Choroid plexus epithelial cell (primary cell): ENCODE measurements around the gene SPIB.

Source experiments
- DNase-seq: peaks from one replicate; pipeline ENCODE4 v3.0.0-alpha.2; 2010; ENCODE audit warnings: low read depth
- H3K4me3 ChIP-seq: 2 replicates; pipeline ENCODE4 v1.5.1; 2011; ENCODE audit warnings: low read depth, mild to moderate bottlenecking, control low read depth, low read length, moderate library complexity
- TF ChIP-seq, protein P1 (sequence below): conservative IDR thresholded peaks from 2 replicates; pipeline ENCODE4 v1.5.1; 2011; ENCODE audit warnings: low read depth, mild to moderate bottlenecking, control low read depth, inconsistent platforms, low read length, moderate library complexity

SPIB gene

DNA sequence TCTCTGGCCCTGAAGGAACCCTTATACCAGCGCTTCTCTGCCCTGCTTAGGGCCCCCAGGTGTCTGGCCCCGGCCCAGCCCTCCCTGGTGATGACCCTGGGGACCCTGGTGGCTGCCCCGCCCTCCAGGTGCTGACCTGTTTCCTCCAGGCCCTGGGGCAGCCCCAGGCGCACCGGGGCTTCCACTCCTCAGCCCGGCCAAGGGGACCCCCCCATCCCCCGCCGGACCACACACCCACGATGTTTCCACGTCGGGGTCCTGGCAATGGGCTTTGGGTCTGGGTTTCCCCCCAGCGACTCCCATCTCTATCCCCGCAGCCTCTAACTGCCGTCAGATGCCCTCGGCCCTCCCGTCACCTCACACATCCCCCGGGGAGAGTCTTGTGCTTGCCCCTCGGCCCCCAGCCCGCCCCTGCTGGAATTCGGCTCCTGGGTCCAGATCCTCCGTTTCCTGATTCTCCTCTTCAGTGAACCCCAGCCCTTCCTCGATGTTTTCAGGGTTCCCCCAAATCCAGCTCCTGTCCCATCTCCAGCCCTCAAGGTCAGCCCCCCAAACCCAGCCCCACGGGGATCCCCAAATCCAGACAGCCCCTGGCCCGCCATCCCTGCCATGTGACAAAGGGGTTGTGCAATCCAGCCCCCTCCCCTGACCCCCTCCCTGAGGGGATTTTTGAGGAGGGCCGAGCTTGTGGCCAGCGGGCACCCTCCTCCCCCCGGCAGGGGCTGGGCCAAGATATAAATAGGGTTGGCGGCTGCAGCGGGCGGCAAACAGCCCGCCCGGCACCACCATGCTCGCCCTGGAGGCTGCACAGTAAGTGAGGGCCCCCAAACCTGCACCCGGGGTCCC, at the start of gene SPIB:
TSS of gene SPIB (plus strand) at position 763 of the 846 bp plus-strand sequence. CDS start at position 788, 25 bp downstream.
- TF ChIP-seq, protein P1, sequence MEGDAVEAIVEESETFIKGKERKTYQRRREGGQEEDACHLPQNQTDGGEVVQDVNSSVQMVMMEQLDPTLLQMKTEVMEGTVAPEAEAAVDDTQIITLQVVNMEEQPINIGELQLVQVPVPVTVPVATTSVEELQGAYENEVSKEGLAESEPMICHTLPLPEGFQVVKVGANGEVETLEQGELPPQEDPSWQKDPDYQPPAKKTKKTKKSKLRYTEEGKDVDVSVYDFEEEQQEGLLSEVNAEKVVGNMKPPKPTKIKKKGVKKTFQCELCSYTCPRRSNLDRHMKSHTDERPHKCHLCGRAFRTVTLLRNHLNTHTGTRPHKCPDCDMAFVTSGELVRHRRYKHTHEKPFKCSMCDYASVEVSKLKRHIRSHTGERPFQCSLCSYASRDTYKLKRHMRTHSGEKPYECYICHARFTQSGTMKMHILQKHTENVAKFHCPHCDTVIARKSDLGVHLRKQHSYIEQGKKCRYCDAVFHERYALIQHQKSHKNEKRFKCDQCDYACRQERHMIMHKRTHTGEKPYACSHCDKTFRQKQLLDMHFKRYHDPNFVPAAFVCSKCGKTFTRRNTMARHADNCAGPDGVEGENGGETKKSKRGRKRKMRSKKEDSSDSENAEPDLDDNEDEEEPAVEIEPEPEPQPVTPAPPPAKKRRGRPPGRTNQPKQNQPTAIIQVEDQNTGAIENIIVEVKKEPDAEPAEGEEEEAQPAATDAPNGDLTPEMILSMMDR, result no peak
- DNase-seq, result no peak
- no peak within 1 kb of the TSS for H3K4me3 ChIP-seq

DNA sequence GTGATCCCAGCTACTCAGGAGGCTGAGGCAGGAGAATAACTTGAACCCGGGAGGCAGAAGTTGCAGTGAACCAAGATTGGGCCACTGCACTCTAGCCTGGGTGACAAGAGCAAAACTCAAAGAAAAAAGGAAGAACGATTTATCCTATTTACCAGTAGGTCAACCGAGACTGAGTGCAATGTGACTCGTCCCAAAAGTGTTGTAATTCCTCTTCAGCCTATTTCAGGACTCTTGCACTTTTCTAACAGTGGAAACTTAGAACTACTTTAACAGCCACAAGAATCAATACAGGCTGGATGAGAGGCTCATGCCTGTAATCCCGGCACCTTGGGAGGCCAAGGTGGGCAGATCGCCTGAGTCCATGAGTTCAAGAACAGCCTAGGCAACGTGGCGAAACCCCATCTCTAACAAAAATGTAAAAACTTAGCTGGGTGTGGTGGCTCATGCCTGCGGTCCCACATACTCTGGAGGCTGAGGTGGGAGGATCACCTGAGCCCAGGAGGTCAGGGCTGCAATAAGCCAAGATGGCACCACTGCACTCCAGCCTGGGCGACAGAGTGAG, 46.7 kb upstream of the SPIB start:
- DNase-seq, result no peak
- TF ChIP-seq, protein P1, result no peak
- H3K4me3 ChIP-seq, result no peak overlapping the region

DNA sequence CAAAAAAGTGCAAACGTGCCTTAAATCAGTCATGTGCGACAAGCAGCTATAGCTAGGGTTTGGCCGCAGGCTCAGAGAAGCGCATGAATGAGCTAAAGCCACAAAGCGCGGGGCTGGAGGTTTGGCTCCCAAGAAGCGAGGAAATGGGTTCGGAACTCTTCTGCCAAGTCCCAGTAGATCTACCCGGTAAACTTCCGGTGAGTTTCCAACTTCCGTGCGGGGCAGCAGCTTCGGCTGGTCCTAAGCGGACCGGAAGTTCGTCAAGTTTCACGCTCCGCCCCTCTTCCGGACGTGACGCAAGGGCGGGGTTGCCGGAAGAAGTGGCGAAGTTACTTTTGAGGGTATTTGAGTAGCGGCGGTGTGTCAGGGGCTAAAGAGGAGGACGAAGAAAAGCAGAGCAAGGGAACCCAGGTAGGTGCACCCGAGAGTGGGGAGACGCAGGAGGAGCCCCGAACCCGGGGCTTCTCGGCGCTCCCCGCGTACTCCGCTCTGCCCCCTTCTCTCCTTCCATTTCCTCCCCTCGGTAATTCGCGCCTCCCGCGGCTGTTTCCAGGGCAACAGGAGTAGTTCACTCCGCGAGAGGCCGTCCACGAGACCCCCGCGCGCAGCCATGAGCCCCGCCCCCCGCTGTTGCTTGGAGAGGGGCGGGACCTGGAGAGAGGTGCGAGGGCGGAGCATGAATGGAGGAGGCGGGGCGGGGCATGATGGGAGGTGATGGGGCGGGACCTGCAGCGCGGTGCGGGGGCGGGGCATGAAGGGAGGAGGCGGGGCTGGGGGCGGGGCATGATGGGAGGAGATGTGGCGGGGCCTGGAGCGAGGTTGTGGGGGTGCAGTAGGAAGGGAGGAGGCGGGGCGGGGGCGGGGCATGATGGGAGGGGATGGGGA, 42.3 kb upstream of the SPIB start, which contains the start of gene NR1H2:
TSS of gene NR1H2 (plus strand) at position 292 of the 885 bp plus-strand sequence. CDS start 1,149 bp downstream, outside the sequence.
- peak within 1 kb of the TSS; percentile 95 for H3K4me3 ChIP-seq
- DNase-seq, result peak; percentile 99
- TF ChIP-seq, protein P1, result no peak

DNA sequence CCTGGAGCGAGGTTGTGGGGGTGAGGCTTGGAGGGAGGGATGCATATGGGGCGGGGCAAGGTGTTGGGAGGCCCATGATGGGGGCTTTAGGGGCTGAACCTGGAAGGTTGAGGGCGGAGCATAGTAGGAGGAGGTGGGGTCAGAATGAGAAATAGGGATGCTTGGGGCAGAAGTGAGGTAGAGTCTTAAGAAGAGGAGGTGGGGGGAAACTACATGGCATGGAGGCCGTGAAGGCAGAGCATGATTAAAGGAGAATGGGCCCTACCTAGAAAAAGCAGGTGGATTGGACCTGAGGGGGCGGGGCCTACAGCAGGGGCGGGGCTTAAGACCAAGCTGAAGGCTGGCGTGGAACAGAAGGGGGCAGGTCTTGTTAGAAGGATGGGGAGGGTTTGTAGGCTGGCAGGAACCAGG, 41.7 kb upstream of the SPIB start:
- TF ChIP-seq, protein P1, result no peak
- peak overlapping the region; percentile 43 for H3K4me3 ChIP-seq
- peak; percentile 23 for DNase-seq

DNA sequence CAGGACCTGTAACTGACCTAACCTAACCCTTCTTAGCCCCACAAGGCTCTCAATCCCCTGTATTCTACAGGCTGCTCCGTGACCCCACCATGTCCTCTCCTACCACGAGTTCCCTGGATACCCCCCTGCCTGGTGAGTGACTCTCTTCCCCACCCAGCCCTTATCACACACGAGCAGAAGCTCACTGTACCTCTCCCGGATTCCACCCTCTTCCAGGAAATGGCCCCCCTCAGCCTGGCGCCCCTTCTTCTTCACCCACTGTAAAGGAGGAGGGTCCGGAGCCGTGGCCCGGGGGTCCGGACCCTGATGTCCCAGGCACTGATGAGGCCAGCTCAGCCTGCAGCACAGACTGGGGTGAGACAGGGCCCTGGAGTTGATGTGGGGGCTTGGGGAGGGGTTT, 41.2 kb upstream of the SPIB start:
- TF ChIP-seq, protein P1, result no peak
- H3K4me3 ChIP-seq, result no peak overlapping the region
- no peak for DNase-seq

DNA sequence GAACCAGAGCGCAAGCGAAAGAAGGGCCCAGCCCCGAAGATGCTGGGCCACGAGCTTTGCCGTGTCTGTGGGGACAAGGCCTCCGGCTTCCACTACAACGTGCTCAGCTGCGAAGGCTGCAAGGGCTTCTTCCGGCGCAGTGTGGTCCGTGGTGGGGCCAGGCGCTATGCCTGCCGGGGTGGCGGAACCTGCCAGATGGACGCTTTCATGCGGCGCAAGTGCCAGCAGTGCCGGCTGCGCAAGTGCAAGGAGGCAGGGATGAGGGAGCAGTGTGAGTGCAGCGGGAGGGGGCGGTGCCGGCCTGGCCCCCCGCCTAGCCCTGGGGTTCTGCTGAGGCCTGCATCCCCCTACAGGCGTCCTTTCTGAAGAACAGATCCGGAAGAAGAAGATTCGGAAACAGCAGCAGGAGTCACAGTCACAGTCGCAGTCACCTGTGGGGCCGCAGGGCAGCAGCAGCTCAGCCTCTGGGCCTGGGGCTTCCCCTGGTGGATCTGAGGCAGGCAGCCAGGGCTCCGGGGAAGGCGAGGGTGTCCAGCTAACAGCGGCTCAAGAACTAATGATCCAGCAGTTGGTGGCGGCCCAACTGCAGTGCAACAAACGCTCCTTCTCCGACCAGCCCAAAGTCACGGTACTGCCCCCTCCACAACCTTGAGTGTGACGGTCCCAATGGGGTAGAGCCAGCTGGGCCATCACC, 40.4 kb upstream of the SPIB start:
- DNase-seq, result no peak
- no peak overlapping the region for H3K4me3 ChIP-seq
- TF ChIP-seq, protein P1, result no peak
